ENCODE measurements around the gene TNFAIP1.

Gene TNFAIP1

GRCh38 chr17:28371245-28372202 lies 36.0 kb downstream of the TNFAIP1 start, which contains the start of gene SARM1:
SARM1 (plus strand) TSS chr17:28371694; CDS start chr17:28372033, 339 bp downstream.
- DNase-seq: peak; percentile 93

- peak; percentile 27 for DNase-seq
Measured at GRCh38 chr17:28372203-28372944, 36.8 kb downstream of the TNFAIP1 start.

GRCh38 chr17:28372945-28373274 lies 37.3 kb downstream of the TNFAIP1 start:
- DNase-seq: no peak

GRCh38 chr17:28379814-28380801 lies 44.5 kb downstream of the TNFAIP1 start:
- DNase-seq: peak; percentile 16

GRCh38 chr17:28381141-28381825 lies 45.7 kb downstream of the TNFAIP1 start:
- no peak for DNase-seq

GRCh38 chr17:28384281-28385036 lies 48.9 kb downstream of the TNFAIP1 start:
- no peak for DNase-seq

GRCh38 chr17:28385037-28385400 lies 49.5 kb downstream of the TNFAIP1 start:
- no peak for DNase-seq

GRCh38 chr17:28385406-28385805 lies 49.8 kb downstream of the TNFAIP1 start:
- no peak for DNase-seq

- no peak for DNase-seq
Measured at GRCh38 chr17:28386391-28386790, 50.8 kb downstream of the TNFAIP1 start.

- no peak for DNase-seq
Measured at GRCh38 chr17:28388106-28388505, 52.5 kb downstream of the TNFAIP1 start.

- no peak for DNase-seq
Measured at GRCh38 chr17:28390141-28390540, 54.6 kb downstream of the TNFAIP1 start.

- no peak for DNase-seq
Measured at GRCh38 chr17:28390563-28390962, 55.0 kb downstream of the TNFAIP1 start.

- DNase-seq: no peak
Measured at GRCh38 chr17:28390984-28391383, 55.4 kb downstream of the TNFAIP1 start.

GRCh38 chr17:28391401-28391800 lies 55.8 kb downstream of the TNFAIP1 start:
- DNase-seq: no peak

GRCh38 chr17:28392491-28392890 lies 56.9 kb downstream of the TNFAIP1 start:
- DNase-seq: no peak

- peak; percentile 21 for DNase-seq
Measured at GRCh38 chr17:28394337-28395116, 59.0 kb downstream of the TNFAIP1 start.

GRCh38 chr17:28395426-28395825 lies 59.9 kb downstream of the TNFAIP1 start:
- DNase-seq: no peak

- DNase-seq: no peak
Measured at GRCh38 chr17:28395968-28396367, 60.4 kb downstream of the TNFAIP1 start.
